ENCODE measurements around the gene BBS2. TPM values are rescaled to one million over a fixed set of nuclear protein-coding genes. Genes with fewer than 3 reads are reported as not detected.

Gene BBS2
- total RNA-seq, 4 donors from 2014 or later: 55.1 to 98.6 (median 57.4) TPM

DNA sequence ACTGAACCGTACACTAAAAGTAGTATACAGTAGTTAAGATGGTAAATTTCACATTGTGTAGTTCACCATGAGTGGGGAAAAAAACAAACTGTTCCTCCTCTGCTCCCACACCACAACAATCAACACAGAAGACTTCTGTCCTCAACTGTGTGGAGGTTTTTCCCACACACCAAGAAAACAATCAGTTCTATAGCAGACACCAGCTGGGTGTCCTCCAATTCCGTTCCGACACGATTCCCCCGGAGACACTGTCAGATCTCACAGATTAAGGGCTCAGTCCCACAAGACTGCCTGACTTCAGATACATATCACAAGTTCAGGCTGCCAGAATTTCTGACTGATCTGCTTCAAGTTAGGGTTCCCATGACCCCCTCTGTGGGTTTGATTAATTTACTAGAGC lies 31.8 kb downstream of the BBS2 start:
- 80 to 83% methylated on average over 5 of the region's 5 CpGs for WGBS, 2 donors
- intact Hi-C loops (cut with DNase I): no loop called here
- H3K4me1 ChIP-seq: no peaks in the 10 kb centered on the region
- H3K27me3 ChIP-seq: no peaks in the 10 kb centered on the region
- H3K9me3 ChIP-seq: no peaks in the 10 kb centered on the region
- no peak overlapping the region for H3K4me3 ChIP-seq (replicated peaks in 1 of 3)
- no peak for TF ChIP-seq POLR2A (IDR thresholded peaks at IDR 0.05)
- TF ChIP-seq, protein P1, sequence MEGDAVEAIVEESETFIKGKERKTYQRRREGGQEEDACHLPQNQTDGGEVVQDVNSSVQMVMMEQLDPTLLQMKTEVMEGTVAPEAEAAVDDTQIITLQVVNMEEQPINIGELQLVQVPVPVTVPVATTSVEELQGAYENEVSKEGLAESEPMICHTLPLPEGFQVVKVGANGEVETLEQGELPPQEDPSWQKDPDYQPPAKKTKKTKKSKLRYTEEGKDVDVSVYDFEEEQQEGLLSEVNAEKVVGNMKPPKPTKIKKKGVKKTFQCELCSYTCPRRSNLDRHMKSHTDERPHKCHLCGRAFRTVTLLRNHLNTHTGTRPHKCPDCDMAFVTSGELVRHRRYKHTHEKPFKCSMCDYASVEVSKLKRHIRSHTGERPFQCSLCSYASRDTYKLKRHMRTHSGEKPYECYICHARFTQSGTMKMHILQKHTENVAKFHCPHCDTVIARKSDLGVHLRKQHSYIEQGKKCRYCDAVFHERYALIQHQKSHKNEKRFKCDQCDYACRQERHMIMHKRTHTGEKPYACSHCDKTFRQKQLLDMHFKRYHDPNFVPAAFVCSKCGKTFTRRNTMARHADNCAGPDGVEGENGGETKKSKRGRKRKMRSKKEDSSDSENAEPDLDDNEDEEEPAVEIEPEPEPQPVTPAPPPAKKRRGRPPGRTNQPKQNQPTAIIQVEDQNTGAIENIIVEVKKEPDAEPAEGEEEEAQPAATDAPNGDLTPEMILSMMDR (IDR thresholded peaks at IDR 0.05): no peak
- peaks cover 11 to 15% of the 10 kb centered on the region in 2 donors for H3K36me3 ChIP-seq
- DNase-seq: no peak
- no peak overlapping the region for H3K27ac ChIP-seq

DNA sequence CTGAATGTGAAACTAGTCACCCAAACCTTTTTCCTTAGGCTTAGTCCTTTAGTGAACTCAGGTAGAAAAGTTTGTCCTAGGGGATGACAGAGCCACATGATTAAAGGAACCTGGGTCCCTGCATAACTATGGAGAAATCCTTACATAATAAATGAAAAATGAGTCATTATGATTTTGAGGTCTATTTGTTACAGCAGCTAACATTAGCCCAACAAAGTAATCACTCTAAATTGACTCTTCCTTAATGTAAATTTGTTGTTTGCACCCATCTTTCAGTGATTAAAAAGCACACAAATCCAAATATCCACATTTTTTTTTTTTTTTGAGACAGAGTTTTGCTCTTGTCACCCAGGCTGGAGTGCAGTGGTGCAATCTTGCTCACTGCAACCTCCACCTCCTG lies 36.4 kb downstream of the BBS2 start:
- Histone ChIP-seq H3K4me1 (no peaks in the 10 kb centered on the region), H3K4me3 (replicated peaks in 1 of 3) (no peak overlapping the region), H3K9me3 (no peaks in the 10 kb centered on the region), H3K36me3 (peaks cover 11 to 28% of the 10 kb centered on the region in 2 donors), H3K27me3 (no peaks in the 10 kb centered on the region), H3K27ac (no peak overlapping the region)
- intact Hi-C loops (cut with DNase I): no loop called here
- TF ChIP-seq, protein P1 (IDR thresholded peaks at IDR 0.05): no peak
- TF ChIP-seq POLR2A (IDR thresholded peaks at IDR 0.05): no peak
- DNase-seq: no peak

DNA sequence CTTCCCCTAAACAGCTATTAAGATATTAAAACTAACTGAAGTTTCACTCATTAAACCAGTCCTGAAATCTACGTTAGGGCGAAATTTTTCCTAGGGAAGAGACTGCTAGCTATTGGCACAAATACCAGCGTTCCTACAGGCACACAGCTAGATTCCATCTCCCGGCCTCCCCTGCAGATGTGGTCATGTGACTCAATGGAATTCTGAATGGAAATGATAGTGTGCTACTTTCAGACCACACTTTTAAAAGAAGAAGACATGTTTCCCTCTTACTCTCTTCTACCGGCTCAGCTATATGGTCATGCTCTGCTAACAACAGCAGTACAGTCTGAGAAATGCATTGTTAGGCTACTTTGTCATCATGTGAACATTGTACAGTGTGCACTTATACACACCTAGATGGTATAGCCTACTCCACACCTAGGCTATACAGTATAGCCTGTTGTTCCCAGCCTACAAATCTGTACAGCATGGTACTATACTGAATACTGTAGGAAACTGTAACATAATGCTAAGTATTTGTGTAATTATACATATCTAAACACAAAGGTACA lies 37.1 kb downstream of the BBS2 start:
- Histone ChIP-seq H3K9me3 (no peaks in the 10 kb centered on the region), H3K4me1 (no peaks in the 10 kb centered on the region), H3K27ac (no peak overlapping the region), H3K36me3 (peaks cover 11 to 28% of the 10 kb centered on the region in 2 donors), H3K27me3 (no peaks in the 10 kb centered on the region), H3K4me3 (replicated peaks in 1 of 3) (no peak overlapping the region)
- intact Hi-C loops (cut with DNase I): no loop called here
- TF ChIP-seq, protein P1 (IDR thresholded peaks at IDR 0.05): no peak
- no peak for TF ChIP-seq POLR2A (IDR thresholded peaks at IDR 0.05)
- WGBS, 2 donors: 93 to 95% methylated on average over 5 of the region's 5 CpGs
- no peak for DNase-seq

DNA sequence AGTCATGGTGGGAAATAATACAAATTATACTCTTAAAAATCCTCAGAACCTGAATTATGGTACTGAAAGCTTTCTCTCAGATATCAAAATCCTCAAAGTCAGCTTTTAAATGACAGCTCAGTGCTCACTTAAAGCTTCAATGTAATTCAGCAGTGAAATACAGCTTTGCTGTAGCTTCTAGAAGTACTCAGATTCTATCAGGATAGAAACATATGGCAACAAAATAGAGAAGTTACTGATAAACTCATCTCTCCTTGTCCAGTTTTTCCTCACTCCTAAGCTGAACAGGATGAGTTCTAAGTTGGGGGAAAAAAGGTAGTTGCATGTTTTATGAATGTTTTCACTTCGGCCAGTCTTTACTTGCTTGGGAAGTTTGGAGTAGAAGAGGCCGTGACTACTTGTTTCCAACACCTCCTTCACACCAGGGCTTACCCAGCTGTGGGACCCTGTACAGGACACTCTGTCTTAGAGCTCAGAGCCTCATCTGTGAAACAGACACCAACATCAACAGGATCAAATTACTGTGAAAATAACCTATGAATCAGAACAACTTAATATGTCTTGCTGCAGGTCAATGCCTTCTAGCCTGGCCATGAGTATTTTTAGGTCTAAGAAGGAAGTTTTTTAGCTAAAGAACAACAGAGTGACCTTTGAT lies 38.2 kb downstream of the BBS2 start:
- Histone ChIP-seq H3K9me3 (no peaks in the 10 kb centered on the region), H3K4me1 (no peaks in the 10 kb centered on the region), H3K36me3 (peaks cover 11 to 38% of the 10 kb centered on the region in 2 donors), H3K4me3 (replicated peaks in 1 of 3) (no peak overlapping the region), H3K27ac (no peak overlapping the region), H3K27me3 (no peaks in the 10 kb centered on the region)
- WGBS, 2 donors: 94 to 96% methylated on average over 2 of the region's 2 CpGs
- DNase-seq: no peak
- intact Hi-C loops (cut with DNase I): no loop called here
- no peak for TF ChIP-seq POLR2A (IDR thresholded peaks at IDR 0.05)
- TF ChIP-seq, protein P1 (IDR thresholded peaks at IDR 0.05): no peak

DNA sequence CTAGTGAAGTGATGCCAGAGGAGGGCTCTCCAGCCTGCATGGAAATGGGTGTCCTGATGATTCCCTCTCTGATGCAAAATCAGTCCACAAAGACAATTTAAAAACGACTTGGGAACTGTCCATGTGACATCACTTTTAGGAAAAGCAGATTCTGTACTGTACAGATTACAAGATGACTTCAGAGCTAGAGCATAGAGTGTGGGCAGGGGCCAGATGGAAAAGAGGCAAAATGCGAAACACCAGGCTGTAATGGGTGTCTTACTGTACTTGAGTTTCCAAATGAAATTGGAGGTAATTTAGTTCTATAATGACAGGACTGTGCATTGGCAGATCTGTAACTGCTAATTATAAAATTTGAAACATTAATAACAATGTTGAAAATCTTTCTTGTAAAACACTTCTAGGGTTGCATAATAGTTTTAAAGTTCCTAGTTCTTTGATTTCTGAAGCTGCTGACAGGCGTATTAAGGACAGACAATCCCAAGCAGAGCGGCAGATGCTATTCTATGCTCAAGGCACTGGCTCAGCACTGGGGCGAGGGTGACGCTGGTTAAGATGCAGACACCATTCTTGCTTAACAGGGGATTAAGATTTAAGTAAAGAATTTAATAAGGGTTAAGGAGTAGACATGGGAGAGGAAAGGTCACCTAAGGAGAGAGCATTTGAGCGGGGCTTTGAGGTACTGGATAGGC lies 38.9 kb downstream of the BBS2 start:
- Histone ChIP-seq H3K27ac (no peak overlapping the region), H3K27me3 (no peaks in the 10 kb centered on the region), H3K4me3 (replicated peaks in 1 of 3) (no peak overlapping the region), H3K4me1 (no peaks in the 10 kb centered on the region), H3K9me3 (no peaks in the 10 kb centered on the region), H3K36me3 (peaks cover 16 to 45% of the 10 kb centered on the region in 2 donors)
- DNase-seq: no peak
- 87 to 90% methylated on average over 7 of the region's 7 CpGs for WGBS, 2 donors
- intact Hi-C loops (cut with DNase I): no loop called here
- TF ChIP-seq, protein P1 (IDR thresholded peaks at IDR 0.05): no peak
- no peak for TF ChIP-seq POLR2A (IDR thresholded peaks at IDR 0.05)
